PC-3 (cell line): ENCODE measurements around the gene TRIM66. TPM values are rescaled to one million over a fixed set of nuclear protein-coding genes. Genes with fewer than 3 reads are reported as not detected.

Source experiments
- ATAC-seq: fragments of 200-7000 bp; cut with Tn5 transposase; 2 replicates; pipeline ENCODE4 v1.9.1; 2020; ENCODE audit warnings: mild to moderate bottlenecking, moderate library complexity
- BruUV-seq: library from RNA; stranded (reverse); fragments of 400-500 nt; replicated peaks from 2 replicates; lab custom pipeline; 2021; lab: Mats Ljungman, UMichigan
- CTCF ChIA-PET: fragments of 300-600 bp; sonication (Branson Sonifier 250); formaldehyde crosslinking; loops from one replicate; lab custom pipeline; 2022; ENCODE audit warnings: antibody characterized with exemption; lab: Charles Lee
- POLR2A ChIA-PET: fragments of 300-600 bp; sonication (Branson Sonifier 250); formaldehyde crosslinking; loops from one replicate; lab custom pipeline; 2022; ENCODE audit warnings: antibody characterized with exemption; ENCODE audit not compliant: unreplicated experiment; lab: Charles Lee
- DNase-seq: peaks from one replicate; pipeline ENCODE4 v3.0.0-alpha.2; 2015
- H2AFZ ChIP-seq: fragments of 300-600 bp; sonication (generic); 2 replicates; pipeline ENCODE4 v1.6.0; 2016; ENCODE audit warnings: antibody characterized with exemption, low read length
- H3F3A ChIP-seq: fragments of 300-600 bp; sonication (generic); one replicate; pipeline ENCODE4 v1.6.0; 2017; ENCODE audit warnings: antibody characterized with exemption, low read length, control low read depth, mild to moderate bottlenecking; ENCODE audit not compliant: unreplicated experiment
- H3K27ac ChIP-seq: fragments of 300-600 bp; sonication (generic); 2 replicates; pipeline ENCODE4 v1.5.1; 2016; ENCODE audit warnings: mild to moderate bottlenecking, low read length
- H3K27me3 ChIP-seq: fragments of 300-600 bp; sonication (generic); 2 replicates; pipeline ENCODE4 v1.6.1; 2016; ENCODE audit warnings: low read length, mixed read lengths
- H3K36me3 ChIP-seq: fragments of 300-600 bp; sonication (generic); 2 replicates; pipeline ENCODE4 v1.6.1; 2016; ENCODE audit warnings: low read depth, mixed run types, low read length, mixed read lengths
- H3K4me1 ChIP-seq: fragments of 300-600 bp; sonication (generic); 2 replicates; pipeline ENCODE4 v1.5.1; 2016; ENCODE audit warnings: low read length; ENCODE audit not compliant: insufficient read depth
- H3K4me2 ChIP-seq: fragments of 300-600 bp; sonication (generic); 2 replicates; pipeline ENCODE4 v1.6.0; 2016; ENCODE audit warnings: low read length
- H3K4me3 ChIP-seq: fragments of 300-600 bp; sonication (generic); 2 replicates; pipeline ENCODE4 v1.5.1; 2016; ENCODE audit warnings: mild to moderate bottlenecking, low read length, mixed read lengths
- H3K79me2 ChIP-seq: fragments of 300-600 bp; sonication (generic); 2 replicates; pipeline ENCODE4 v1.6.1; 2017; ENCODE audit warnings: low read length, mixed read lengths
- H3K9ac ChIP-seq: fragments of 300-600 bp; sonication (generic); 2 replicates; pipeline ENCODE4 v1.6.0; 2016; ENCODE audit warnings: mild to moderate bottlenecking, low read length
- H3K9me2 ChIP-seq: fragments of 300-600 bp; sonication (generic); replicated peaks from 2 replicates; pipeline ENCODE4 v1.6.1; 2016; ENCODE audit warnings: mixed run types, low read length, mixed read lengths
- H3K9me3 ChIP-seq: fragments of 300-600 bp; sonication (generic); 2 replicates; pipeline ENCODE4 v1.6.1; 2016; ENCODE audit warnings: low read length, mixed read lengths
- H4K20me1 ChIP-seq: fragments of 300-600 bp; sonication (generic); 2 replicates; pipeline ENCODE4 v1.6.1; 2016; ENCODE audit warnings: low read length, mixed read lengths
- EZH2 ChIP-seq: fragments of 300-600 bp; sonication (generic); IDR thresholded peaks from one replicate; pipeline ENCODE4 v1.6.1; 2017; ENCODE audit warnings: antibody characterized with exemption, mild to moderate bottlenecking, low read length; ENCODE audit not compliant: unreplicated experiment
- EZH2phosphoT487 ChIP-seq: fragments of 300-600 bp; sonication (generic); IDR thresholded peaks from 2 replicates; pipeline ENCODE4 v1.6.1; 2018; ENCODE audit warnings: mild to moderate bottlenecking, antibody characterized with exemption, low read length, borderline replicate concordance
- intact Hi-C: fragments of 100-400 bp; cut with micrococcal nuclease; formaldehyde crosslinking; loops from 2 replicates; pipeline ENCODE4 v1.9.0; 2023
- total RNA-seq: library from RNA; depleted of rRNA; stranded (reverse); fragments of >200 nt; gene quantifications from 2 replicates; pipeline ENCODE4 v1.2.3, GENCODE V29; 2014
- TF ChIP-seq, protein P1 (sequence below): fragments of 300-600 bp; sonication (generic); conservative IDR thresholded peaks from 2 replicates; pipeline ENCODE4 v1.5.1; 2017; ENCODE audit warnings: antibody characterized with exemption, low read depth, mild to moderate bottlenecking, low read length

TRIM66 gene
- total RNA-seq, 1 experiment from 2014 or later: 5.5 TPM

DNA sequence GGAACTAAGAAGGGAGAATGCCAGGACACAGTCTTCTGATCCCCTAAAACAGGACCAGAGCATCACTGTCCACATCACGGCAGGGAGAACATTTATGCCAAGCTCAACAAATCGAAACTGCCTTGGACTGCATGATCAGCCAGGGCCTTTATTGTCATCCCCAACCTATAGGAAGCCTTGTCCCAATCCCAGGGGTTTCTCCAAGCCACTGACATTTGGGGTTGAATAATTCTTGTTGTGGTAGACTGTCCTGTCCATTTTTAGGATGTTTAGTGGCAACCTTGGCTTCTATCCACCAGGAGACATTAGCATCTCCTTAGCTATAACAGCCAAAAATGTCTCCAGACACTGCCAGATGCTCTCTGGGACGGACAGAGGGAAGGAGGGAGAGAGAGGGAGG lies 37.3 kb upstream of the TRIM66 start:
- Histone ChIP-seq H3K4me3 (peak overlapping the region; percentile 41; the same call in 1 of the 2 replicates), H3K27ac (peak overlapping the region; percentile 98), H3K4me2 (peak overlapping the region; percentile 77), H3K79me2 (0 out of 2 replicates have a peak, but pooled peaks cover 5% of the 10 kb centered on the region), H3K9me2 (no peaks in the 10 kb centered on the region), H3K9ac (peak overlapping the region; percentile 79), H3K4me1 (peaks cover 62% of the 10 kb centered on the region), H2AFZ (no peak overlapping the region), H3K9me3 (no peaks in the 10 kb centered on the region), H3K27me3 (no peaks in the 10 kb centered on the region), H3F3A (peaks cover 14% of the 10 kb centered on the region), H4K20me1 (no peaks in the 10 kb centered on the region), H3K36me3 (no peaks in the 10 kb centered on the region)
- ChIA-PET POLR2A (interaction anchor here (0.5 kb wide), 1 partner anchor 13 kb away, joined by 3 read pairs; no protein-coding TSS in a partner anchor), CTCF (interaction anchor here (0.6 to 2.4 kb wide), 2 partner anchors 49 to 95 kb away, joined by 3 to 9 read pairs; no protein-coding TSS in a partner anchor)
- DNase-seq (no peak), ATAC-seq (peak; percentile 14)
- TF ChIP-seq, protein P1, sequence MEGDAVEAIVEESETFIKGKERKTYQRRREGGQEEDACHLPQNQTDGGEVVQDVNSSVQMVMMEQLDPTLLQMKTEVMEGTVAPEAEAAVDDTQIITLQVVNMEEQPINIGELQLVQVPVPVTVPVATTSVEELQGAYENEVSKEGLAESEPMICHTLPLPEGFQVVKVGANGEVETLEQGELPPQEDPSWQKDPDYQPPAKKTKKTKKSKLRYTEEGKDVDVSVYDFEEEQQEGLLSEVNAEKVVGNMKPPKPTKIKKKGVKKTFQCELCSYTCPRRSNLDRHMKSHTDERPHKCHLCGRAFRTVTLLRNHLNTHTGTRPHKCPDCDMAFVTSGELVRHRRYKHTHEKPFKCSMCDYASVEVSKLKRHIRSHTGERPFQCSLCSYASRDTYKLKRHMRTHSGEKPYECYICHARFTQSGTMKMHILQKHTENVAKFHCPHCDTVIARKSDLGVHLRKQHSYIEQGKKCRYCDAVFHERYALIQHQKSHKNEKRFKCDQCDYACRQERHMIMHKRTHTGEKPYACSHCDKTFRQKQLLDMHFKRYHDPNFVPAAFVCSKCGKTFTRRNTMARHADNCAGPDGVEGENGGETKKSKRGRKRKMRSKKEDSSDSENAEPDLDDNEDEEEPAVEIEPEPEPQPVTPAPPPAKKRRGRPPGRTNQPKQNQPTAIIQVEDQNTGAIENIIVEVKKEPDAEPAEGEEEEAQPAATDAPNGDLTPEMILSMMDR: no peak
- no peak for TF ChIP-seq EZH2
- no peak for TF ChIP-seq EZH2phosphoT487
- intact Hi-C loops: loop anchor here (1.0 to 2.0 kb wide), 3 partner anchors 25 to 95 kb away; no protein-coding TSS in a partner anchor
- no TSS peak for BruUV-seq

DNA sequence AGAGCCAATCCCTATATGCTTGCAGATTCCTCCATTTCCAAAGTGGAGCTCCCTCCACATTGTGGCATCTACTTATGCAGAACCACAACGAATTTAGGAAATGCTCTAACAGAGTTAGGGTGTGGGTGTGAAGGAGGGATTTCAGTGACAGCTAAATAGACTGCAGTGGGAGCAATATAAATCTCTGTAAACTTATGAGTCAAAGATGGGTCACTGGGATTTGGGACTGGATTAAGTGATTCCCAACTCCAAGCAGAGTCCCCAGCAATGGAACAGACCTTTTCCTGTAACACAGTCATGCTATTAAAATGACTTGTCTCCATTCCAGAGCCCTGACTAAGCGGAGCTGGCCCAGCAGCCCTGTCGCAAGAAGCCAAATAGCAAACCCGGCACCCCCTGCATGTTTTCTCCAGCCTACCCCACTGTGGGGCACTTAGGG lies 36.8 kb upstream of the TRIM66 start:
- Histone ChIP-seq H3K4me2 (peak overlapping the region; percentile 78), H3K9me3 (no peaks in the 10 kb centered on the region), H3K27ac (peak overlapping the region; percentile 98), H3K27me3 (no peaks in the 10 kb centered on the region), H3K79me2 (0 out of 2 replicates have a peak, but pooled peaks cover 5% of the 10 kb centered on the region), H3F3A (peaks cover 14% of the 10 kb centered on the region), H4K20me1 (no peaks in the 10 kb centered on the region), H3K4me1 (peaks cover 62% of the 10 kb centered on the region), H2AFZ (no peak overlapping the region), H3K9me2 (no peaks in the 10 kb centered on the region), H3K4me3 (peak overlapping the region; percentile 50; the same call in 1 of the 2 replicates), H3K9ac (peak overlapping the region; percentile 79), H3K36me3 (no peaks in the 10 kb centered on the region)
- ChIA-PET POLR2A (interaction anchor here (0.5 to 0.7 kb wide), 2 partner anchors 14 to 87 kb away, joined by 3 to 8 read pairs; no protein-coding TSS in a partner anchor), CTCF (interaction anchor here (0.6 to 2.4 kb wide), 3 partner anchors 49 to 151 kb away, joined by 3 to 9 read pairs (median 3); no protein-coding TSS in a partner anchor)
- TF ChIP-seq, protein P1: no peak
- TF ChIP-seq EZH2phosphoT487: no peak
- no peak for TF ChIP-seq EZH2
- intact Hi-C loops: loop anchor here (1.0 to 2.0 kb wide), 3 partner anchors 26 to 95 kb away; no protein-coding TSS in a partner anchor
- ATAC-seq (peak; percentile 78), DNase-seq (peak; percentile 96)
- BruUV-seq: no TSS peak
